H1 (cell line): ENCODE measurements around the gene EBF3. TPM values are rescaled to one million over a fixed set of nuclear protein-coding genes. Genes with fewer than 3 reads are reported as not detected.

ENCODE experiments used
- CTCF ChIA-PET: fragments of 300-600 bp; sonication (Branson Sonifier 250); formaldehyde crosslinking; loops from one replicate; lab custom pipeline; 2021; ENCODE audit not compliant: partially characterized antibody; lab: Charles Lee
- POLR2A ChIA-PET: fragments of 300-600 bp; sonication (Branson Sonifier 250); formaldehyde crosslinking; loops from one replicate; lab custom pipeline; 2021; ENCODE audit warnings: inconsistent platforms; ENCODE audit not compliant: partially characterized antibody; lab: Charles Lee
- DNase-seq, 2 experiments: peaks; one replicate each; pipeline versions ENCODE4 v3.0.0 to v3.0.0-alpha.2; 2010 to 2022; ENCODE audit warnings: low spot score in 2 of 2, low read depth in 1 of 2, mixed read lengths in 1 of 2
- FAIRE-seq: peaks from 2 replicates; lab custom pipeline; 2011; peaks lifted over from hg19 to GRCh38; lab: Jason Lieb, UNC
- H2AFZ ChIP-seq: 2 replicates; pipeline ENCODE4 v1.8.1; 2012; ENCODE audit warnings: low read length, inconsistent platforms
- H2AK5ac ChIP-seq: 2 replicates; pipeline ENCODE4 v1.6.1; 2013; ENCODE audit warnings: low read depth, low read length
- H2BK120ac ChIP-seq: replicated peaks from 2 replicates; pipeline ENCODE3; 2013; ENCODE audit warnings: low read depth, low read length, inconsistent platforms
- H2BK12ac ChIP-seq: 2 replicates; pipeline ENCODE4 v1.6.1; 2013; ENCODE audit warnings: low read depth, low read length
- H2BK15ac ChIP-seq: 2 replicates; pipeline ENCODE4 v1.6.1; 2013; ENCODE audit warnings: low read length
- H2BK20ac ChIP-seq: 2 replicates; pipeline ENCODE4 v1.6.1; 2013; ENCODE audit warnings: low read length
- H2BK5ac ChIP-seq: 2 replicates; pipeline ENCODE4 v1.6.1; 2013; ENCODE audit warnings: low read depth, low read length
- H3K14ac ChIP-seq: 2 replicates; pipeline ENCODE4 v1.6.1; 2013; ENCODE audit warnings: inconsistent platforms; ENCODE audit not compliant: insufficient read length
- H3K18ac ChIP-seq: 2 replicates; pipeline ENCODE4 v1.6.1; 2013; ENCODE audit warnings: low read length; ENCODE audit errors: extremely low read depth
- H3K23ac ChIP-seq: 2 replicates; pipeline ENCODE4 v1.6.1; 2013; ENCODE audit warnings: inconsistent platforms; ENCODE audit not compliant: insufficient read length
- H3K23me2 ChIP-seq: 2 replicates; pipeline ENCODE4 v1.6.1; 2013; ENCODE audit warnings: low read depth, low read length
- H3K27ac ChIP-seq: 2 replicates; pipeline ENCODE4 v1.6.1; 2011; ENCODE audit warnings: low read depth, low read length, inconsistent platforms
- H3K27me3 ChIP-seq, 4 experiments: replicated peaks in 1 of 4; 1 replicate in 1 of 4; 2 replicates in 3 of 4; pipeline versions ENCODE4 v1.6.1 to v1.8.1; 2011 to 2013; ENCODE audit warnings: low read length in 3 of 4, mild to moderate bottlenecking in 3 of 4, inconsistent platforms in 2 of 4, mixed read lengths in 2 of 4, moderate library complexity in 1 of 4; ENCODE audit not compliant: control insufficient read depth in 3 of 4, insufficient read depth in 3 of 4; ENCODE audit errors: extremely low read depth in 1 of 4
- H3K36me3 ChIP-seq, 4 experiments: 2 replicates each; pipeline versions ENCODE4 v1.6.1 to v1.8.1; 2011 to 2013; ENCODE audit warnings: mild to moderate bottlenecking in 4 of 4, low read length in 3 of 4, moderate library complexity in 2 of 4, control low read depth in 1 of 4, inconsistent platforms in 1 of 4; ENCODE audit not compliant: insufficient read depth in 4 of 4, control insufficient read depth in 2 of 4
- H3K4ac ChIP-seq: replicated peaks from 2 replicates; pipeline ENCODE3; 2013; ENCODE audit warnings: low read length, low read depth, mixed read lengths, inconsistent platforms; ENCODE audit not compliant: insufficient read length
- H3K4me1 ChIP-seq, 4 experiments: replicated peaks in 1 of 4; 1 replicate in 1 of 4; 2 replicates in 3 of 4; pipeline versions ENCODE4 v1.6.1 to v1.8.1; 2011 to 2013; ENCODE audit warnings: low read length in 3 of 4, inconsistent platforms in 2 of 4, mixed read lengths in 1 of 4; ENCODE audit not compliant: insufficient read depth in 4 of 4, control insufficient read depth in 3 of 4
- H3K4me2 ChIP-seq, 2 experiments: 2 replicates each; pipeline versions ENCODE4 v1.6.1 to v1.8.1; 2011 to 2013; ENCODE audit warnings: low read depth in 2 of 2, low read length in 2 of 2, control low read depth in 1 of 2, inconsistent platforms in 1 of 2, mild to moderate bottlenecking in 1 of 2; ENCODE audit not compliant: insufficient read depth in 1 of 2
- H3K4me3 ChIP-seq, 4 experiments: fragments of 200-600, 300-600 bp in 1 of 4; sonication (generic), shearing (Covaris generic), sonication (Bioruptor Twin) in 1 of 4; 2 replicates each; pipeline versions ENCODE4 v1.5.1 to v1.8.1; 2011 to 2016; ENCODE audit warnings: low read length in 4 of 4, low read depth in 3 of 4, control low read depth in 2 of 4, inconsistent platforms in 2 of 4, mild to moderate bottlenecking in 2 of 4, mixed read lengths in 1 of 4, moderate library complexity in 1 of 4; ENCODE audit not compliant: insufficient read depth in 2 of 4; ENCODE audit errors: extremely low read depth in 1 of 4
- H3K56ac ChIP-seq: replicated peaks from 2 replicates; pipeline ENCODE3; 2013; ENCODE audit warnings: low read depth, mild to moderate bottlenecking, mixed read lengths, low read length, inconsistent platforms; ENCODE audit not compliant: insufficient read length
- H3K79me1 ChIP-seq: 2 replicates; pipeline ENCODE4 v1.6.1; 2013; ENCODE audit warnings: low read depth, low read length, control low read depth
- H3K79me2 ChIP-seq, 2 experiments: 2 replicates each; pipeline versions ENCODE4 v1.6.1 to v1.8.1; 2012 to 2013; ENCODE audit warnings: low read length in 2 of 2, mild to moderate bottlenecking in 2 of 2, inconsistent platforms in 1 of 2; ENCODE audit not compliant: insufficient read depth in 2 of 2, control insufficient read depth in 1 of 2
- H3K9ac ChIP-seq, 4 experiments: replicated peaks in 1 of 4; 1 replicate in 1 of 4; 2 replicates in 3 of 4; pipeline versions ENCODE4 v1.6.1 to v1.8.1; 2011 to 2013; ENCODE audit warnings: low read depth in 3 of 4, low read length in 3 of 4, control low read depth in 2 of 4, mild to moderate bottlenecking in 2 of 4, moderate library complexity in 2 of 4, inconsistent platforms in 1 of 4; ENCODE audit errors: extremely low read depth in 1 of 4
- H3K9me3 ChIP-seq, 2 experiments: 2 replicates each; pipeline versions ENCODE4 v1.6.1 to v1.8.1; 2012 to 2013; ENCODE audit warnings: mild to moderate bottlenecking in 2 of 2, moderate library complexity in 2 of 2, control low read depth in 1 of 2, inconsistent platforms in 1 of 2, low read depth in 1 of 2, low read length in 1 of 2, mixed read lengths in 1 of 2; ENCODE audit not compliant: insufficient read depth in 2 of 2
- H4K20me1 ChIP-seq, 2 experiments: replicated peaks in 1 of 2; 2 replicates each; pipeline versions ENCODE3 to v1.8.1; 2011 to 2013; ENCODE audit warnings: inconsistent platforms in 2 of 2, low read length in 2 of 2, mild to moderate bottlenecking in 1 of 2; ENCODE audit not compliant: insufficient read depth in 2 of 2, control insufficient read depth in 1 of 2
- H4K5ac ChIP-seq: 2 replicates; pipeline ENCODE4 v1.6.1; 2013; ENCODE audit warnings: low read length, low read depth, mixed read lengths, inconsistent platforms; ENCODE audit not compliant: insufficient read length
- H4K8ac ChIP-seq: 2 replicates; pipeline ENCODE4 v1.8.0; 2013; ENCODE audit warnings: mild to moderate bottlenecking, moderate library complexity, low read length, inconsistent platforms; ENCODE audit not compliant: insufficient read depth; ENCODE audit errors: extremely low read depth
- H4K91ac ChIP-seq: replicated peaks from 2 replicates; pipeline ENCODE3; 2013; ENCODE audit warnings: low read length, mixed read lengths, inconsistent platforms; ENCODE audit not compliant: insufficient read length
- ASH2L ChIP-seq: fragments of 200-600, 300-600 bp; sonication (generic); IDR thresholded peaks from one replicate; pipeline ENCODE4 v1.7.1; 2017; ENCODE audit warnings: low read length
- BACH1 ChIP-seq: IDR thresholded peaks from 2 replicates; pipeline ENCODE4 v1.6.1; 2012; ENCODE audit warnings: low read length, improper control_type of control experiment
- CBX8 ChIP-seq: fragments of 300-800, 300-1000 bp; sonication (generic); IDR thresholded peaks from 2 replicates; pipeline ENCODE4 v1.7.1; 2016; ENCODE audit warnings: low read depth, low read length, borderline replicate concordance
- CREB1 ChIP-seq: IDR thresholded peaks from 2 replicates; pipeline ENCODE4 v1.6.1; 2012; ENCODE audit warnings: inconsistent platforms
- EGR1 ChIP-seq: IDR thresholded peaks from 2 replicates; pipeline ENCODE4 v1.6.1; 2011; ENCODE audit warnings: low read depth, low read length, borderline replicate concordance
- EP300 ChIP-seq, 2 experiments: IDR thresholded peaks; 1 replicate in 1 of 2; 2 replicates in 1 of 2; pipeline ENCODE4 v1.6.1; 2011 to 2012; ENCODE audit warnings: low read depth in 2 of 2, low read length in 2 of 2, mild to moderate bottlenecking in 2 of 2, borderline replicate concordance in 1 of 2, inconsistent platforms in 1 of 2, moderate library complexity in 1 of 2
- JUND ChIP-seq: IDR thresholded peaks from 2 replicates; pipeline ENCODE4 v1.6.1; 2011; ENCODE audit warnings: mild to moderate bottlenecking, improper control_type of control experiment, low read length
- MAFK ChIP-seq: IDR thresholded peaks from 2 replicates; pipeline ENCODE4 v1.6.1; 2012; ENCODE audit warnings: low read depth, mild to moderate bottlenecking, improper control_type of control experiment, low read length
- POLR2A ChIP-seq, 2 experiments: IDR thresholded peaks; 1 replicate in 1 of 2; 2 replicates in 1 of 2; pipeline ENCODE4 v1.6.1; 2011; ENCODE audit warnings: low read depth in 2 of 2, low read length in 2 of 2, mild to moderate bottlenecking in 2 of 2; ENCODE audit errors: control extremely low read depth in 1 of 2
- SIX5 ChIP-seq: IDR thresholded peaks from 2 replicates; pipeline ENCODE4 v1.6.1; 2011; ENCODE audit warnings: mild to moderate bottlenecking, low read depth, low read length
- TAF7 ChIP-seq: optimal IDR thresholded peaks from 2 replicates; pipeline ENCODE3; 2011; ENCODE audit warnings: low read depth, mild to moderate bottlenecking, inconsistent platforms, low read length, moderate library complexity, borderline replicate concordance
- TCF12 ChIP-seq: IDR thresholded peaks from 2 replicates; pipeline ENCODE4 v1.6.1; 2011; ENCODE audit warnings: low read depth, mild to moderate bottlenecking, low read length
- WGBS, 2 experiments: shearing (Covaris generic) in 1 of 2; methylation state at CpG; one replicate each; pipeline versions ENCODE4 v1.1.6 to v1.1.7; 2013 to 2015; ENCODE audit warnings: low lambda C conversion rate in 2 of 2, mixed read lengths in 2 of 2, inconsistent platforms in 1 of 2, low coverage in 1 of 2, missing lambda C conversion rate in 1 of 2; ENCODE audit not compliant: insufficient replicate concordance in 2 of 2, insufficient coverage in 1 of 2, insufficient read length in 1 of 2; ENCODE audit errors: extremely low coverage in 1 of 2, missing lambda C conversion rate in 1 of 2; 5-methylcytosine and 5-hydroxymethylcytosine counted together
- polyA plus RNA-seq, 7 experiments: library from polyadenylated mRNA; depleted of rRNA in 3 of 7; stranded (reverse) in 5 of 7; unstranded in 2 of 7; fragments of >200 nt in 5 of 7; fragments of 200-250 nt in 2 of 7; gene quantifications; 1 replicate in 5 of 7; 2 replicates in 1 of 7; 4 replicates in 1 of 7; pipeline versions ENCODE4 v1.2.1 to v1.2.3, GENCODE V29; 2011 to 2013; ENCODE audit warnings: missing spikeins in 2 of 7, mixed read lengths in 2 of 7
- total RNA-seq: library from RNA; stranded (reverse); fragmentation: NEBNext Ultra II Directional; extraction: Animal tissue kit (Norgen Biotek cat#: 25700); gene quantifications from 2 replicates; pipeline ENCODE4 v1.2.1, GENCODE V29; 2021

The EBF3 gene
- total and polyA plus RNA-seq, 2 of the 8 experiments (the other 6 are each of a cell fraction or from before 2014, with no cell fraction given): 0.08 to 0.26 TPM

- H3K14ac ChIP-seq: no peak overlapping the region
- no peak overlapping the region for H3K4me2 ChIP-seq
- DNase-seq (no peak), FAIRE-seq (no peak)
- no peak overlapping the region for H3K27ac ChIP-seq
- 88% methylated on average over 22 of the region's 22 CpGs; no CpG with 5 or more reads in 1 of the 2 experiments for WGBS, 2 experiments
- CTCF ChIA-PET: interaction anchor here (1.3 to 1.7 kb wide), 3 partner anchors 11 to 72 kb away, joined by 3 to 9 read pairs (median 4); no protein-coding TSS in a partner anchor
- peak overlapping the region; percentile 40; the same call in 1 of the 2 replicates for H2BK12ac ChIP-seq
- H3K23ac ChIP-seq: no peak overlapping the region
- H4K8ac ChIP-seq: no peak overlapping the region
- peak overlapping the region; percentile 31 for H2BK120ac ChIP-seq
- H3K36me3 ChIP-seq: no peaks in the 10 kb centered on the region
- peak overlapping the region; percentile 6 for H4K91ac ChIP-seq
- H3K27me3 ChIP-seq: peaks cover 0 to 4% (median 1%) of the 10 kb centered on the region in 4 experiments; a peak in 3 of 7 replicates
- no peak overlapping the region for H4K5ac ChIP-seq
- H2BK20ac ChIP-seq: 0 out of 2 replicates have a peak overlapping the region, but pooled peaks have one; percentile 38
- peaks cover 0 to 2% of the 10 kb centered on the region in 2 experiments for H4K20me1 ChIP-seq
- H3K79me1 ChIP-seq: no peaks in the 10 kb centered on the region
- H3K9me3 ChIP-seq: no peaks in the 10 kb centered on the region
- H3K9ac ChIP-seq: no peak overlapping the region
- H2BK5ac ChIP-seq: no peak overlapping the region; the same call in 1 of the 2 replicates
- H3K4me3 ChIP-seq: no peak overlapping the region
- POLR2A ChIA-PET: no interaction called here
- H3K18ac ChIP-seq: peak overlapping the region; percentile 33; the same call in 1 of the 2 replicates
- no peak overlapping the region for H3K4ac ChIP-seq
- 0 out of 2 replicates have a peak overlapping the region, but pooled peaks have one; percentile 51 for H2BK15ac ChIP-seq
- H3K79me2 ChIP-seq: no peaks in the 10 kb centered on the region
- no peak overlapping the region for H3K56ac ChIP-seq
- H2AFZ ChIP-seq: no peak overlapping the region
- H2AK5ac ChIP-seq: no peak overlapping the region
- peaks cover 2% of the 10 kb centered on the region; the same call in 1 of the 2 replicates for H3K23me2 ChIP-seq
- H3K4me1 ChIP-seq: peaks cover 11 to 62% (median 20%) of the 10 kb centered on the region in 4 experiments
- TF ChIP-seq BACH1 (no peak), MAFK (no peak), CREB1 (no peak), POLR2A (IDR thresholded peaks at IDR 0.05; ENCODE audit: control extremely low read depth in 1 of 2, low read depth in 2 of 2, low read length in 2 of 2) (no peak), SIX5 (no peak), TCF12 (no peak), JUND (no peak), EP300 (IDR thresholded peaks at IDR 0.05; ENCODE audit: borderline replicate concordance in 1 of 2, low read depth in 2 of 2, low read length in 2 of 2) (no peak), CBX8 (no peak), TAF7 (no peak), EGR1 (no peak), ASH2L (no peak)
Measured at GRCh38 chr10:129899276-129900130, 64.6 kb downstream of the EBF3 start.
